H54 (cell line): ENCODE results near the gene COL26A1.

Source experiments
- DNase-seq: peaks from one replicate; pipeline ENCODE4 v3.0.0; 2011; ENCODE audit warnings: low spot score, mixed read lengths; ENCODE audit not compliant: insufficient read length
- FAIRE-seq: peaks from 3 replicates; lab custom pipeline; 2011; peaks lifted over from hg19 to GRCh38; lab: Jason Lieb, UNC
- POLR2A ChIP-seq: IDR thresholded peaks from 2 replicates; pipeline ENCODE4 v1.6.1; 2011; ENCODE audit warnings: low read depth, mild to moderate bottlenecking, low read length

The COL26A1 gene

GRCh38 chr7:101521430-101521925, 158.8 kb downstream of the COL26A1 start:
- TF ChIP-seq POLR2A = no peak
- no peak for DNase-seq
- FAIRE-seq = no peak

GRCh38 chr7:101522021-101522420, 159.3 kb downstream of the COL26A1 start:
- no peak for FAIRE-seq

GRCh38 chr7:101527844-101528667, 165.4 kb downstream of the COL26A1 start:
- DNase-seq = no peak
- no peak for TF ChIP-seq POLR2A
- no peak for FAIRE-seq

More at GRCh38 chr7:101522021-101522420, 159.3 kb downstream of the COL26A1 start:
- TF ChIP-seq POLR2A = no peak
- DNase-seq = no peak

GRCh38 chr7:101529560-101529959, 166.9 kb downstream of the COL26A1 start:
- FAIRE-seq (no peak), DNase-seq (no peak)
- no peak for TF ChIP-seq POLR2A

GRCh38 chr7:101531726-101532357, 169.2 kb downstream of the COL26A1 start:
- TF ChIP-seq POLR2A = no peak
- DNase-seq = no peak
- no peak for FAIRE-seq

GRCh38 chr7:101532400-101533102, 169.9 kb downstream of the COL26A1 start:
- DNase-seq (no peak), FAIRE-seq (no peak)
- TF ChIP-seq POLR2A = no peak

- TF ChIP-seq POLR2A = no peak
- DNase-seq (no peak), FAIRE-seq (no peak)
Observed at GRCh38 chr7:101533103-101533465, 170.4 kb downstream of the COL26A1 start.

GRCh38 chr7:101534015-101534803, 171.5 kb downstream of the COL26A1 start:
- TF ChIP-seq POLR2A = no peak
- FAIRE-seq (no peak), DNase-seq (no peak)

- FAIRE-seq (no peak), DNase-seq (no peak)
- no peak for TF ChIP-seq POLR2A
Observed at GRCh38 chr7:101534873-101535272, 172.2 kb downstream of the COL26A1 start.

GRCh38 chr7:101535351-101535751, 172.7 kb downstream of the COL26A1 start:
- DNase-seq (no peak), FAIRE-seq (no peak)
- no peak for TF ChIP-seq POLR2A

GRCh38 chr7:101536232-101536631, 173.6 kb downstream of the COL26A1 start:
- FAIRE-seq (no peak), DNase-seq (no peak)
- no peak for TF ChIP-seq POLR2A

GRCh38 chr7:101536668-101537067, 174.0 kb downstream of the COL26A1 start:
- TF ChIP-seq POLR2A = no peak
- FAIRE-seq (no peak), DNase-seq (no peak)

- no peak for FAIRE-seq
- DNase-seq = peak; percentile 68
- TF ChIP-seq POLR2A = no peak
Observed at GRCh38 chr7:101537205-101537604, 174.5 kb downstream of the COL26A1 start.
